GM12878 (cell line): ENCODE data around the gene NR2F1-AS1. TPM values are rescaled to one million over a fixed set of nuclear protein-coding genes. Genes with fewer than 3 reads are reported as not detected.

Experiments
- CREB1 ChIP-seq: IDR thresholded peaks from 2 replicates; pipeline ENCODE4 v1.6.1; 2012; ENCODE audit warnings: low read depth, mild to moderate bottlenecking, inconsistent platforms
- HDGF ChIP-seq: fragments of 450-650 bp; IDR thresholded peaks from 2 replicates; pipeline ENCODE4 v1.6.1; 2016; ENCODE audit warnings: antibody characterized with exemption
- JUND ChIP-seq: IDR thresholded peaks from 2 replicates; pipeline ENCODE4 v1.6.1; 2012; ENCODE audit warnings: low read depth, mild to moderate bottlenecking, low read length, improper control_type of control experiment, moderate library complexity
- KAT2A ChIP-seq: conservative IDR thresholded peaks from 2 replicates; pipeline ENCODE4 v1.6.1; 2011; ENCODE audit warnings: low read depth, low read length; ENCODE audit not compliant: control insufficient read depth
- NFYB ChIP-seq: IDR thresholded peaks from 2 replicates; pipeline ENCODE4 v1.6.1; 2011; ENCODE audit warnings: low read depth, mild to moderate bottlenecking, low read length, improper control_type of control experiment, moderate library complexity; ENCODE audit not compliant: insufficient read depth
- RAD21 ChIP-seq: IDR thresholded peaks from 2 replicates; pipeline ENCODE4 v1.6.1; 2011; ENCODE audit warnings: mild to moderate bottlenecking, low read depth, low read length, moderate library complexity; ENCODE audit not compliant: insufficient read depth
- SIX5 ChIP-seq: IDR thresholded peaks from 2 replicates; pipeline ENCODE4 v1.6.1; 2011; ENCODE audit warnings: mild to moderate bottlenecking, low read depth, low read length, moderate library complexity; ENCODE audit not compliant: severe bottlenecking
- SMAD5 ChIP-seq: IDR thresholded peaks from 2 replicates; pipeline ENCODE4 v1.6.1; 2016; ENCODE audit warnings: antibody characterized with exemption, low read depth
- ZSCAN29 ChIP-seq: fragments of 450-650 bp; IDR thresholded peaks from 2 replicates; pipeline ENCODE4 v1.6.1; 2017; ENCODE audit warnings: mild to moderate bottlenecking, moderate library complexity
- polyA plus RNA-seq, 11 experiments: library from polyadenylated mRNA; depleted of rRNA in 4 of 11; unstranded in 6 of 11; stranded (reverse) in 5 of 11; fragments of >200 nt; fragmentation: Nextera tagmentation in 4 of 11; fragmentation: Illumina TruSeq in 1 of 11; extraction: Ambion mirVana in 4 of 11; extraction: Trizol in 1 of 11; gene quantifications; 1 replicate in 1 of 11; 2 replicates in 10 of 11; pipeline versions ENCODE4 v1.2.1 to v1.2.3, GENCODE V29; 2011 to 2016; ENCODE audit warnings: inconsistent platforms in 2 of 11, missing spikeins in 2 of 11, low read depth in 1 of 11
- total RNA-seq, 4 experiments: library from RNA; depleted of rRNA in 3 of 4; stranded (reverse); fragments of >200 nt in 3 of 4; fragmentation: Illumina TruSeq in 1 of 4; extraction: Trizol in 1 of 4; gene quantifications; 2 replicates each; pipeline versions ENCODE4 v1.2.1 to v1.2.3, GENCODE V29; 2013 to 2021
- TF ChIP-seq, protein P1 (sequence below): fragments of 450-650 bp; IDR thresholded peaks from 2 replicates; pipeline ENCODE4 v1.6.1; 2014; ENCODE audit warnings: mild to moderate bottlenecking
- TF ChIP-seq, protein P2 (sequence below): fragments of 450-650 bp; IDR thresholded peaks from 2 replicates; pipeline ENCODE4 v1.6.1; 2017; ENCODE audit warnings: mild to moderate bottlenecking, moderate library complexity
- TF ChIP-seq, protein P3 (sequence below): IDR thresholded peaks from 2 replicates; pipeline ENCODE4 v1.6.1; 2012; ENCODE audit warnings: improper control_type of control experiment, low read depth, low read length; ENCODE audit not compliant: insufficient replicate concordance
- TF ChIP-seq, protein P4 (sequence below): fragments of 450-650 bp; IDR thresholded peaks from 2 replicates; pipeline ENCODE4 v1.6.1; 2017; ENCODE audit warnings: low read depth, mild to moderate bottlenecking, moderate library complexity

The NR2F1-AS1 gene
- total and polyA plus RNA-seq, 10 of the 15 experiments (the other 5 are each of a cell fraction or from before 2014, with no cell fraction given), result 0.11 to 0.85 (median 0.27) TPM

GRCh38 chr5:93601071-93601801, 20.2 kb upstream of the NR2F1-AS1 start (continued):
- TF ChIP-seq, protein P1, sequence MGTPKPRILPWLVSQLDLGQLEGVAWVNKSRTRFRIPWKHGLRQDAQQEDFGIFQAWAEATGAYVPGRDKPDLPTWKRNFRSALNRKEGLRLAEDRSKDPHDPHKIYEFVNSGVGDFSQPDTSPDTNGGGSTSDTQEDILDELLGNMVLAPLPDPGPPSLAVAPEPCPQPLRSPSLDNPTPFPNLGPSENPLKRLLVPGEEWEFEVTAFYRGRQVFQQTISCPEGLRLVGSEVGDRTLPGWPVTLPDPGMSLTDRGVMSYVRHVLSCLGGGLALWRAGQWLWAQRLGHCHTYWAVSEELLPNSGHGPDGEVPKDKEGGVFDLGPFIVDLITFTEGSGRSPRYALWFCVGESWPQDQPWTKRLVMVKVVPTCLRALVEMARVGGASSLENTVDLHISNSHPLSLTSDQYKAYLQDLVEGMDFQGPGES, result no peak
- TF ChIP-seq JUND (no peak), KAT2A (no peak), NFYB (no peak), CREB1 (no peak), ZSCAN29 (no peak), SMAD5 (no peak), SIX5 (no peak), RAD21 (no peak), HDGF (no peak)
- TF ChIP-seq, protein P2, sequence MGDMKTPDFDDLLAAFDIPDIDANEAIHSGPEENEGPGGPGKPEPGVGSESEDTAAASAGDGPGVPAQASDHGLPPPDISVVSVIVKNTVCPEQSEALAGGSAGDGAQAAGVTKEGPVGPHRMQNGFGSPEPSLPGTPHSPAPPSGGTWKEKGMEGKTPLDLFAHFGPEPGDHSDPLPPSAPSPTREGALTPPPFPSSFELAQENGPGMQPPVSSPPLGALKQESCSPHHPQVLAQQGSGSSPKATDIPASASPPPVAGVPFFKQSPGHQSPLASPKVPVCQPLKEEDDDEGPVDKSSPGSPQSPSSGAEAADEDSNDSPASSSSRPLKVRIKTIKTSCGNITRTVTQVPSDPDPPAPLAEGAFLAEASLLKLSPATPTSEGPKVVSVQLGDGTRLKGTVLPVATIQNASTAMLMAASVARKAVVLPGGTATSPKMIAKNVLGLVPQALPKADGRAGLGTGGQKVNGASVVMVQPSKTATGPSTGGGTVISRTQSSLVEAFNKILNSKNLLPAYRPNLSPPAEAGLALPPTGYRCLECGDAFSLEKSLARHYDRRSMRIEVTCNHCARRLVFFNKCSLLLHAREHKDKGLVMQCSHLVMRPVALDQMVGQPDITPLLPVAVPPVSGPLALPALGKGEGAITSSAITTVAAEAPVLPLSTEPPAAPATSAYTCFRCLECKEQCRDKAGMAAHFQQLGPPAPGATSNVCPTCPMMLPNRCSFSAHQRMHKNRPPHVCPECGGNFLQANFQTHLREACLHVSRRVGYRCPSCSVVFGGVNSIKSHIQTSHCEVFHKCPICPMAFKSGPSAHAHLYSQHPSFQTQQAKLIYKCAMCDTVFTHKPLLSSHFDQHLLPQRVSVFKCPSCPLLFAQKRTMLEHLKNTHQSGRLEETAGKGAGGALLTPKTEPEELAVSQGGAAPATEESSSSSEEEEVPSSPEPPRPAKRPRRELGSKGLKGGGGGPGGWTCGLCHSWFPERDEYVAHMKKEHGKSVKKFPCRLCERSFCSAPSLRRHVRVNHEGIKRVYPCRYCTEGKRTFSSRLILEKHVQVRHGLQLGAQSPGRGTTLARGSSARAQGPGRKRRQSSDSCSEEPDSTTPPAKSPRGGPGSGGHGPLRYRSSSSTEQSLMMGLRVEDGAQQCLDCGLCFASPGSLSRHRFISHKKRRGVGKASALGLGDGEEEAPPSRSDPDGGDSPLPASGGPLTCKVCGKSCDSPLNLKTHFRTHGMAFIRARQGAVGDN, result no peak
- TF ChIP-seq, protein P3, sequence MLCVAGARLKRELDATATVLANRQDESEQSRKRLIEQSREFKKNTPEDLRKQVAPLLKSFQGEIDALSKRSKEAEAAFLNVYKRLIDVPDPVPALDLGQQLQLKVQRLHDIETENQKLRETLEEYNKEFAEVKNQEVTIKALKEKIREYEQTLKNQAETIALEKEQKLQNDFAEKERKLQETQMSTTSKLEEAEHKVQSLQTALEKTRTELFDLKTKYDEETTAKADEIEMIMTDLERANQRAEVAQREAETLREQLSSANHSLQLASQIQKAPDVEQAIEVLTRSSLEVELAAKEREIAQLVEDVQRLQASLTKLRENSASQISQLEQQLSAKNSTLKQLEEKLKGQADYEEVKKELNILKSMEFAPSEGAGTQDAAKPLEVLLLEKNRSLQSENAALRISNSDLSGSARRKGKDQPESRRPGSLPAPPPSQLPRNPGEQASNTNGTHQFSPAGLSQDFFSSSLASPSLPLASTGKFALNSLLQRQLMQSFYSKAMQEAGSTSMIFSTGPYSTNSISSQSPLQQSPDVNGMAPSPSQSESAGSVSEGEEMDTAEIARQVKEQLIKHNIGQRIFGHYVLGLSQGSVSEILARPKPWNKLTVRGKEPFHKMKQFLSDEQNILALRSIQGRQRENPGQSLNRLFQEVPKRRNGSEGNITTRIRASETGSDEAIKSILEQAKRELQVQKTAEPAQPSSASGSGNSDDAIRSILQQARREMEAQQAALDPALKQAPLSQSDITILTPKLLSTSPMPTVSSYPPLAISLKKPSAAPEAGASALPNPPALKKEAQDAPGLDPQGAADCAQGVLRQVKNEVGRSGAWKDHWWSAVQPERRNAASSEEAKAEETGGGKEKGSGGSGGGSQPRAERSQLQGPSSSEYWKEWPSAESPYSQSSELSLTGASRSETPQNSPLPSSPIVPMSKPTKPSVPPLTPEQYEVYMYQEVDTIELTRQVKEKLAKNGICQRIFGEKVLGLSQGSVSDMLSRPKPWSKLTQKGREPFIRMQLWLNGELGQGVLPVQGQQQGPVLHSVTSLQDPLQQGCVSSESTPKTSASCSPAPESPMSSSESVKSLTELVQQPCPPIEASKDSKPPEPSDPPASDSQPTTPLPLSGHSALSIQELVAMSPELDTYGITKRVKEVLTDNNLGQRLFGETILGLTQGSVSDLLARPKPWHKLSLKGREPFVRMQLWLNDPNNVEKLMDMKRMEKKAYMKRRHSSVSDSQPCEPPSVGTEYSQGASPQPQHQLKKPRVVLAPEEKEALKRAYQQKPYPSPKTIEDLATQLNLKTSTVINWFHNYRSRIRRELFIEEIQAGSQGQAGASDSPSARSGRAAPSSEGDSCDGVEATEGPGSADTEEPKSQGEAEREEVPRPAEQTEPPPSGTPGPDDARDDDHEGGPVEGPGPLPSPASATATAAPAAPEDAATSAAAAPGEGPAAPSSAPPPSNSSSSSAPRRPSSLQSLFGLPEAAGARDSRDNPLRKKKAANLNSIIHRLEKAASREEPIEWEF, result no peak
- TF ChIP-seq, protein P4, sequence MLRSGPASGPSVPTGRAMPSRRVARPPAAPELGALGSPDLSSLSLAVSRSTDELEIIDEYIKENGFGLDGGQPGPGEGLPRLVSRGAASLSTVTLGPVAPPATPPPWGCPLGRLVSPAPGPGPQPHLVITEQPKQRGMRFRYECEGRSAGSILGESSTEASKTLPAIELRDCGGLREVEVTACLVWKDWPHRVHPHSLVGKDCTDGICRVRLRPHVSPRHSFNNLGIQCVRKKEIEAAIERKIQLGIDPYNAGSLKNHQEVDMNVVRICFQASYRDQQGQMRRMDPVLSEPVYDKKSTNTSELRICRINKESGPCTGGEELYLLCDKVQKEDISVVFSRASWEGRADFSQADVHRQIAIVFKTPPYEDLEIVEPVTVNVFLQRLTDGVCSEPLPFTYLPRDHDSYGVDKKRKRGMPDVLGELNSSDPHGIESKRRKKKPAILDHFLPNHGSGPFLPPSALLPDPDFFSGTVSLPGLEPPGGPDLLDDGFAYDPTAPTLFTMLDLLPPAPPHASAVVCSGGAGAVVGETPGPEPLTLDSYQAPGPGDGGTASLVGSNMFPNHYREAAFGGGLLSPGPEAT, result no peak
